ENCODE results near the gene SLC45A1.

SLC45A1 gene

DNA sequence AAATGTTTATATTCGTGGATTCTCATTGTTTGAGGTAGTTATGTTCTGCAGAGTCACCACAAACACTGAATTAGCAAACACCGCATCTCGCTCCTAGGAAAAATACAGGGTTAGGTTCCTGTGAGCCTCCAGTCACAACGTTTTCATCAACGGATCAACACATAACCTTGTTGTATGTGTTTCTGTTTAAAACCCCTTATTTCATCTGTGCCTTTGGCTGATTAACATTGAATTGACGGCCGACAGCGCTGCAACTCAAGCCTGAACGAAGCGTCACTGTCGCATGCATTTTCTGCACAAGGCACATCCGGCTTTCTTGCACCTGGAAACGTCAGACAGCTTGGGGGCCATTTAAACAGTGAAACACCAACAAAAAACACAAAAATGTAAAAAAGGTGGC lies 8.4 kb downstream of the SLC45A1 start:
- no peak for DNase-seq (ENCODE audit: low read depth)
- H3K4me3 ChIP-seq (ENCODE audit: control insufficient read depth, low read depth, low read length), result no peak overlapping the region
- TF ChIP-seq, protein P1, sequence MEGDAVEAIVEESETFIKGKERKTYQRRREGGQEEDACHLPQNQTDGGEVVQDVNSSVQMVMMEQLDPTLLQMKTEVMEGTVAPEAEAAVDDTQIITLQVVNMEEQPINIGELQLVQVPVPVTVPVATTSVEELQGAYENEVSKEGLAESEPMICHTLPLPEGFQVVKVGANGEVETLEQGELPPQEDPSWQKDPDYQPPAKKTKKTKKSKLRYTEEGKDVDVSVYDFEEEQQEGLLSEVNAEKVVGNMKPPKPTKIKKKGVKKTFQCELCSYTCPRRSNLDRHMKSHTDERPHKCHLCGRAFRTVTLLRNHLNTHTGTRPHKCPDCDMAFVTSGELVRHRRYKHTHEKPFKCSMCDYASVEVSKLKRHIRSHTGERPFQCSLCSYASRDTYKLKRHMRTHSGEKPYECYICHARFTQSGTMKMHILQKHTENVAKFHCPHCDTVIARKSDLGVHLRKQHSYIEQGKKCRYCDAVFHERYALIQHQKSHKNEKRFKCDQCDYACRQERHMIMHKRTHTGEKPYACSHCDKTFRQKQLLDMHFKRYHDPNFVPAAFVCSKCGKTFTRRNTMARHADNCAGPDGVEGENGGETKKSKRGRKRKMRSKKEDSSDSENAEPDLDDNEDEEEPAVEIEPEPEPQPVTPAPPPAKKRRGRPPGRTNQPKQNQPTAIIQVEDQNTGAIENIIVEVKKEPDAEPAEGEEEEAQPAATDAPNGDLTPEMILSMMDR (IDR thresholded peaks at IDR 0.05; ENCODE audit: control insufficient read depth, insufficient read depth, low read depth, low read length, missing control alignments), result no peak

DNA sequence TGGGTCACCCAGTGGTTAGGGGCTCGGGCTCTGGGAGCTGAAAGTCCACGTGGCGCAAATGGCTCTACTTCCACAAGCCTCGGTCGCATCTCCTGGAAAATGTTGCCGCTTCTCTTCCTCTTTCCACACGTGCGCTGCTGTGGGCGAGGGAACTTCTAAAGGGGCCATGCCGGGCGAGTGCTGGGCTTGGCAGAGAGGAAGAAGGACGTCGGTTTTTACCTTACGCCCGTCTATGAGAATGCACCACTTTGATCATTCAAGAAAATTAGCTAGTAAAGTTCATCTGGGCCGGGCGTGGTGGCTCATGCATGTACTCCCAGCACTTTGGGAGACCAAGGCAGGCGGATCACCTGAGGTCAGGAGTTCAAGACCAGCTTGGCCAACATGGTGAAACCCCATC lies 10.4 kb downstream of the SLC45A1 start:
- no peak overlapping the region for H3K4me3 ChIP-seq (ENCODE audit: control insufficient read depth, low read depth, low read length)
- TF ChIP-seq, protein P1 (IDR thresholded peaks at IDR 0.05; ENCODE audit: control insufficient read depth, insufficient read depth, low read depth, low read length, missing control alignments), result no peak
- no peak for DNase-seq (ENCODE audit: low read depth)

DNA sequence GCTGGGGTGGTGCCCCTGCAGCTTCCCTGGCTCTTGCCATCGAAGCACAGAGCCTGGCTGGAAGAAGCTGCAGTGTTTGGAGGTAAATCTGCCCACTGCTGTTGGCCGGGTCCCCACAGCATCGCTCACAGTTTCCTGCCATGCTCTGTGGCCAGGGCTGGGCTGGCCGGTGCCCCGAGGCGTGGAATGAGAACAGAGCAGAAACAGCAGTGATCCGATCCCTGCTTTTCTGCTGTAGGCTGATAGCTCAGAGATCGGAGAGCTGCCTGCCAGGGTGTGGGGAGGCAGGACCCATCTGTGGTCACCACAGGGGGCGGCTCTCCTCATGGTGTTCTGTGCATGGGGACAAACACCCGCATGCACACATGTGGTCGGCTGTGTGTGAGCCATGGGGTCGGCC lies 11.5 kb downstream of the SLC45A1 start:
- no peak for DNase-seq (ENCODE audit: low read depth)
- TF ChIP-seq, protein P1 (IDR thresholded peaks at IDR 0.05; ENCODE audit: control insufficient read depth, insufficient read depth, low read depth, low read length, missing control alignments), result no peak
- no peak overlapping the region for H3K4me3 ChIP-seq (ENCODE audit: control insufficient read depth, low read depth, low read length)

DNA sequence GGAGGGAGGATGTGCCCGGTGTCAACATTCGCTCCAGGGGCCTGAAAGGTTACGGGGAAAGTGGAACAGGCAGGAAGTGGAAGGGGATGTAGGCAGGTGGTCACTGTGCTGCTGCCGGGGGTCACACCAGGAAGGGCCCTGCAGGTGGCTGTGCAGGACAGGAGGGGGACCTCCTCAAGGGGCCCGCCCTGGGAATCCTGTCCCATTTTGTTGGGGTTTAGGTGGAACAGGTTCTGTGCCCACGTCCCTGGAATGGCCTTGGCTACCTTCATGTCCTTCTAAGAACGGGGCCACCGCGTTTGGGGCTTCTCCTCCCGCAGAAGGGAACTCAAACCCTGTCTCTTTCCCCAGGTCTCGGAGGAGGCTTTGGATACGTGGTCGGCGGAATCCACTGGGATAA lies 11.9 kb downstream of the SLC45A1 start:
- no peak for DNase-seq (ENCODE audit: low read depth)
- no peak overlapping the region for H3K4me3 ChIP-seq (ENCODE audit: control insufficient read depth, low read depth, low read length)
- TF ChIP-seq, protein P1 (IDR thresholded peaks at IDR 0.05; ENCODE audit: control insufficient read depth, insufficient read depth, low read depth, low read length, missing control alignments), result no peak

DNA sequence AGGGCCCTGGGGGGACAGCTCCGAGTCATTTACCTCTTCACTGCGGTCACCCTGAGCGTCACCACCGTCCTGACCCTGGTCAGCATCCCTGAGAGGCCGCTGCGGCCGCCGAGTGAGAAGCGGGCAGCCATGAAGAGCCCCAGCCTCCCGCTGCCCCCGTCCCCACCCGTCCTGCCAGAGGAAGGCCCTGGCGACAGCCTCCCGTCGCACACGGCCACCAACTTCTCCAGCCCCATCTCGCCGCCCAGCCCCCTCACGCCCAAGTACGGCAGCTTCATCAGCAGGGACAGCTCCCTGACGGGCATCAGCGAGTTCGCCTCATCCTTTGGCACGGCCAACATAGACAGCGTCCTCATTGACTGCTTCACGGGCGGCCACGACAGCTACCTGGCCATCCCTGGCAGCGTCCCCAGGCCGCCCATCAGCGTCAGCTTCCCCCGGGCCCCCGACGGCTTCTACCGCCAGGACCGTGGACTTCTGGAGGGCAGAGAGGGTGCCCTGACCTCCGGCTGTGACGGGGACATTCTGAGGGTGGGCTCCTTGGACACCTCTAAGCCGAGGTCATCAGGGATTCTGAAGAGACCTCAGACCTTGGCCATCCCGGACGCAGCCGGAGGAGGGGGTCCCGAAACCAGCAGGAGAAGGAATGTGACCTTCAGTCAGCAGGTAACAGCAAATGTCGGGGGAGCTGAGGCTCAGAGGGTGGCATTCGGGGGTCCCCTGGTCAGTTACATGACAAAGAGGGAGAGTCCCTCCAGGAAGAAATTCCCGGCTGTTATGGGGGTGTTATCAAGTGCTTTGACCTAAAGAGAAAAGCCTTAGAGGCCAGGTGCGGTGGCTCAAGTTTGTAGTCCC lies 12.6 kb downstream of the SLC45A1 start:
- no peak for DNase-seq (ENCODE audit: low read depth)
- TF ChIP-seq, protein P1 (IDR thresholded peaks at IDR 0.05; ENCODE audit: control insufficient read depth, insufficient read depth, low read depth, low read length, missing control alignments), result no peak
- H3K4me3 ChIP-seq (ENCODE audit: control insufficient read depth, low read depth, low read length), result no peak overlapping the region

DNA sequence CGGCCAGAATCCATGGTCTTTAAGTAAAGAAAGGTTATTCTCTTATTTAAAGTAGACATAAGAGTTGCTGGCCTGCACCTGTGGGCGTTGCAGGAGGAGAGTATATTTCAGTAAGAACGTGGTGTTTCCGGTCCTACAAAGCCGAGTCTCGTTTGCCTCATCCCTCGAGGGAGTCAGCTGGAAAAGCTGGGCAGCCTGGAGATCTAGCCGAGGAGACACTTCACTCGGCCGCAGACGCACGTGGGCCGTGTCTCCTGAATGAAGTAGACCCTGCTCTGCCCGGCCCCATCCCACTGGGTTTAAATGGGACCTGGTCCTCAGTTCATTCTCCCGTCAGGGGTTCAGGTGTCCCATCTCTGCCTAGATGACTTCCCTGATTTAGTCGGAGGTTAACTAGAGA lies 14.9 kb downstream of the SLC45A1 start:
- no peak overlapping the region for H3K4me3 ChIP-seq (ENCODE audit: control insufficient read depth, low read depth, low read length)
- TF ChIP-seq, protein P1 (IDR thresholded peaks at IDR 0.05; ENCODE audit: control insufficient read depth, insufficient read depth, low read depth, low read length, missing control alignments), result no peak

More for the DNA sequence above, 14.9 kb downstream of the SLC45A1 start:
- no peak for DNase-seq (ENCODE audit: low read depth)

Measured in AG09309 (cell line).